H1 (cell line): ENCODE results near the gene CYGB. TPM values are rescaled to one million over a fixed set of nuclear protein-coding genes. Genes with fewer than 3 reads are reported as not detected.
A peak's percentile ranks its signal among the peaks of the same experiment; 100 is the strongest.

Source experiments
- CTCF ChIA-PET: fragments of 300-600 bp; sonication (Branson Sonifier 250); formaldehyde crosslinking; loops from one replicate; lab custom pipeline; 2021; ENCODE audit not compliant: partially characterized antibody; lab: Charles Lee
- POLR2A ChIA-PET: fragments of 300-600 bp; sonication (Branson Sonifier 250); formaldehyde crosslinking; loops from one replicate; lab custom pipeline; 2021; ENCODE audit warnings: inconsistent platforms; ENCODE audit not compliant: partially characterized antibody; lab: Charles Lee
- DNase-seq, 2 experiments: peaks; one replicate each; pipeline versions ENCODE4 v3.0.0 to v3.0.0-alpha.2; 2010 to 2022; ENCODE audit warnings: low spot score in 2 of 2, low read depth in 1 of 2, mixed read lengths in 1 of 2
- FAIRE-seq: peaks from 2 replicates; lab custom pipeline; 2011; peaks lifted over from hg19 to GRCh38; lab: Jason Lieb, UNC
- H2AFZ ChIP-seq: 2 replicates; pipeline ENCODE4 v1.8.1; 2012; ENCODE audit warnings: low read length, inconsistent platforms
- H2AK5ac ChIP-seq: 2 replicates; pipeline ENCODE4 v1.6.1; 2013; ENCODE audit warnings: low read depth, low read length
- H2BK120ac ChIP-seq: replicated peaks from 2 replicates; pipeline ENCODE3; 2013; ENCODE audit warnings: low read depth, low read length, inconsistent platforms
- H2BK12ac ChIP-seq: 2 replicates; pipeline ENCODE4 v1.6.1; 2013; ENCODE audit warnings: low read depth, low read length
- H2BK15ac ChIP-seq: 2 replicates; pipeline ENCODE4 v1.6.1; 2013; ENCODE audit warnings: low read length
- H2BK20ac ChIP-seq: 2 replicates; pipeline ENCODE4 v1.6.1; 2013; ENCODE audit warnings: low read length
- H2BK5ac ChIP-seq: 2 replicates; pipeline ENCODE4 v1.6.1; 2013; ENCODE audit warnings: low read depth, low read length
- H3K14ac ChIP-seq: 2 replicates; pipeline ENCODE4 v1.6.1; 2013; ENCODE audit warnings: inconsistent platforms; ENCODE audit not compliant: insufficient read length
- H3K18ac ChIP-seq: 2 replicates; pipeline ENCODE4 v1.6.1; 2013; ENCODE audit warnings: low read length; ENCODE audit errors: extremely low read depth
- H3K23ac ChIP-seq: 2 replicates; pipeline ENCODE4 v1.6.1; 2013; ENCODE audit warnings: inconsistent platforms; ENCODE audit not compliant: insufficient read length
- H3K23me2 ChIP-seq: 2 replicates; pipeline ENCODE4 v1.6.1; 2013; ENCODE audit warnings: low read depth, low read length
- H3K27ac ChIP-seq: 2 replicates; pipeline ENCODE4 v1.6.1; 2011; ENCODE audit warnings: low read depth, low read length, inconsistent platforms
- H3K27me3 ChIP-seq, 4 experiments: replicated peaks in 1 of 4; 1 replicate in 1 of 4; 2 replicates in 3 of 4; pipeline versions ENCODE4 v1.6.1 to v1.8.1; 2011 to 2013; ENCODE audit warnings: low read length in 3 of 4, mild to moderate bottlenecking in 3 of 4, inconsistent platforms in 2 of 4, mixed read lengths in 2 of 4, moderate library complexity in 1 of 4; ENCODE audit not compliant: control insufficient read depth in 3 of 4, insufficient read depth in 3 of 4; ENCODE audit errors: extremely low read depth in 1 of 4
- H3K36me3 ChIP-seq, 4 experiments: 2 replicates each; pipeline versions ENCODE4 v1.6.1 to v1.8.1; 2011 to 2013; ENCODE audit warnings: mild to moderate bottlenecking in 4 of 4, low read length in 3 of 4, moderate library complexity in 2 of 4, control low read depth in 1 of 4, inconsistent platforms in 1 of 4; ENCODE audit not compliant: insufficient read depth in 4 of 4, control insufficient read depth in 2 of 4
- H3K4ac ChIP-seq: replicated peaks from 2 replicates; pipeline ENCODE3; 2013; ENCODE audit warnings: low read length, low read depth, mixed read lengths, inconsistent platforms; ENCODE audit not compliant: insufficient read length
- H3K4me1 ChIP-seq, 4 experiments: replicated peaks in 1 of 4; 1 replicate in 1 of 4; 2 replicates in 3 of 4; pipeline versions ENCODE4 v1.6.1 to v1.8.1; 2011 to 2013; ENCODE audit warnings: low read length in 3 of 4, inconsistent platforms in 2 of 4, mixed read lengths in 1 of 4; ENCODE audit not compliant: insufficient read depth in 4 of 4, control insufficient read depth in 3 of 4
- H3K4me2 ChIP-seq, 2 experiments: 2 replicates each; pipeline versions ENCODE4 v1.6.1 to v1.8.1; 2011 to 2013; ENCODE audit warnings: low read depth in 2 of 2, low read length in 2 of 2, control low read depth in 1 of 2, inconsistent platforms in 1 of 2, mild to moderate bottlenecking in 1 of 2; ENCODE audit not compliant: insufficient read depth in 1 of 2
- H3K4me3 ChIP-seq, 4 experiments: fragments of 200-600, 300-600 bp in 1 of 4; sonication (generic), shearing (Covaris generic), sonication (Bioruptor Twin) in 1 of 4; 2 replicates each; pipeline versions ENCODE4 v1.5.1 to v1.8.1; 2011 to 2016; ENCODE audit warnings: low read length in 4 of 4, low read depth in 3 of 4, control low read depth in 2 of 4, inconsistent platforms in 2 of 4, mild to moderate bottlenecking in 2 of 4, mixed read lengths in 1 of 4, moderate library complexity in 1 of 4; ENCODE audit not compliant: insufficient read depth in 2 of 4; ENCODE audit errors: extremely low read depth in 1 of 4
- H3K56ac ChIP-seq: replicated peaks from 2 replicates; pipeline ENCODE3; 2013; ENCODE audit warnings: low read depth, mild to moderate bottlenecking, mixed read lengths, low read length, inconsistent platforms; ENCODE audit not compliant: insufficient read length
- H3K79me1 ChIP-seq: 2 replicates; pipeline ENCODE4 v1.6.1; 2013; ENCODE audit warnings: low read depth, low read length, control low read depth
- H3K79me2 ChIP-seq, 2 experiments: 2 replicates each; pipeline versions ENCODE4 v1.6.1 to v1.8.1; 2012 to 2013; ENCODE audit warnings: low read length in 2 of 2, mild to moderate bottlenecking in 2 of 2, inconsistent platforms in 1 of 2; ENCODE audit not compliant: insufficient read depth in 2 of 2, control insufficient read depth in 1 of 2
- H3K9ac ChIP-seq, 4 experiments: replicated peaks in 1 of 4; 1 replicate in 1 of 4; 2 replicates in 3 of 4; pipeline versions ENCODE4 v1.6.1 to v1.8.1; 2011 to 2013; ENCODE audit warnings: low read depth in 3 of 4, low read length in 3 of 4, control low read depth in 2 of 4, mild to moderate bottlenecking in 2 of 4, moderate library complexity in 2 of 4, inconsistent platforms in 1 of 4; ENCODE audit errors: extremely low read depth in 1 of 4
- H3K9me3 ChIP-seq, 2 experiments: 2 replicates each; pipeline versions ENCODE4 v1.6.1 to v1.8.1; 2012 to 2013; ENCODE audit warnings: mild to moderate bottlenecking in 2 of 2, moderate library complexity in 2 of 2, control low read depth in 1 of 2, inconsistent platforms in 1 of 2, low read depth in 1 of 2, low read length in 1 of 2, mixed read lengths in 1 of 2; ENCODE audit not compliant: insufficient read depth in 2 of 2
- H4K20me1 ChIP-seq, 2 experiments: replicated peaks in 1 of 2; 2 replicates each; pipeline versions ENCODE3 to v1.8.1; 2011 to 2013; ENCODE audit warnings: inconsistent platforms in 2 of 2, low read length in 2 of 2, mild to moderate bottlenecking in 1 of 2; ENCODE audit not compliant: insufficient read depth in 2 of 2, control insufficient read depth in 1 of 2
- H4K5ac ChIP-seq: 2 replicates; pipeline ENCODE4 v1.6.1; 2013; ENCODE audit warnings: low read length, low read depth, mixed read lengths, inconsistent platforms; ENCODE audit not compliant: insufficient read length
- H4K8ac ChIP-seq: 2 replicates; pipeline ENCODE4 v1.8.0; 2013; ENCODE audit warnings: mild to moderate bottlenecking, moderate library complexity, low read length, inconsistent platforms; ENCODE audit not compliant: insufficient read depth; ENCODE audit errors: extremely low read depth
- H4K91ac ChIP-seq: replicated peaks from 2 replicates; pipeline ENCODE3; 2013; ENCODE audit warnings: low read length, mixed read lengths, inconsistent platforms; ENCODE audit not compliant: insufficient read length
- E2F6 ChIP-seq: IDR thresholded peaks from 2 replicates; pipeline ENCODE4 v1.6.1; 2012; ENCODE audit warnings: inconsistent platforms
- FOSL1 ChIP-seq: IDR thresholded peaks from 2 replicates; pipeline ENCODE4 v1.6.1; 2011; ENCODE audit warnings: mild to moderate bottlenecking, low read depth, low read length, moderate library complexity; ENCODE audit not compliant: insufficient read depth
- HDAC2 ChIP-seq, 2 experiments: fragments of 300-600 bp in 1 of 2; sonication (generic) in 1 of 2; IDR thresholded peaks; 2 replicates each; pipeline ENCODE4 v1.6.1; 2011 to 2012; ENCODE audit warnings: low read depth in 2 of 2, low read length in 2 of 2, mild to moderate bottlenecking in 2 of 2, moderate library complexity in 2 of 2, borderline replicate concordance in 1 of 2, inconsistent platforms in 1 of 2
- KDM1A ChIP-seq: fragments of 200-600, 300-600 bp; sonication (generic); IDR thresholded peaks from 2 replicates; pipeline ENCODE4 v1.7.1; 2016; ENCODE audit warnings: mild to moderate bottlenecking, low read length, borderline replicate concordance
- whole genome bisulfite sequencing, 2 experiments: shearing (Covaris generic) in 1 of 2; methylation state at CpG; one replicate each; pipeline versions ENCODE4 v1.1.6 to v1.1.7; 2013 to 2015; ENCODE audit warnings: low lambda C conversion rate in 2 of 2, mixed read lengths in 2 of 2, inconsistent platforms in 1 of 2, low coverage in 1 of 2, missing lambda C conversion rate in 1 of 2; ENCODE audit not compliant: insufficient replicate concordance in 2 of 2, insufficient coverage in 1 of 2, insufficient read length in 1 of 2; ENCODE audit errors: extremely low coverage in 1 of 2, missing lambda C conversion rate in 1 of 2; 5-methylcytosine and 5-hydroxymethylcytosine counted together
- polyA plus RNA-seq, 7 experiments: library from polyadenylated mRNA; depleted of rRNA in 3 of 7; stranded (reverse) in 5 of 7; unstranded in 2 of 7; fragments of >200 nt in 5 of 7; fragments of 200-250 nt in 2 of 7; gene quantifications; 1 replicate in 5 of 7; 2 replicates in 1 of 7; 4 replicates in 1 of 7; pipeline versions ENCODE4 v1.2.1 to v1.2.3, GENCODE V29; 2011 to 2013; ENCODE audit warnings: missing spikeins in 2 of 7, mixed read lengths in 2 of 7
- total RNA-seq: library from RNA; stranded (reverse); fragmentation: NEBNext Ultra II Directional; extraction: Animal tissue kit (Norgen Biotek cat#: 25700); gene quantifications from 2 replicates; pipeline ENCODE4 v1.2.1, GENCODE V29; 2021

The CYGB gene
- total and polyA plus RNA-seq, 2 of the 8 experiments (the other 6 are each of a cell fraction or from before 2014, with no cell fraction given) = 2.7 to 3.7 TPM

- no peak overlapping the region for H2AFZ ChIP-seq
- DNase-seq (no peak), FAIRE-seq (no peak)
- H2BK15ac ChIP-seq = no peak overlapping the region
- no peak overlapping the region for H3K23ac ChIP-seq
- H3K23me2 ChIP-seq = peaks cover 2% of the 10 kb centered on the region; the same call in 1 of the 2 replicates
- 84% methylated on average over 7 of the region's 8 CpGs; no CpG with 5 or more reads in 1 of the 2 experiments for WGBS, 2 experiments
- no peak overlapping the region for H3K4ac ChIP-seq
- H2BK12ac ChIP-seq = no peak overlapping the region
- H3K14ac ChIP-seq = no peak overlapping the region
- H3K79me2 ChIP-seq = no peaks in the 10 kb centered on the region
- no peak overlapping the region for H4K5ac ChIP-seq
- peak overlapping the region; percentile 40; the same call in 1 of the 2 replicates for H2AK5ac ChIP-seq
- no peaks in the 10 kb centered on the region for H3K9me3 ChIP-seq
- no peak overlapping the region for H3K27ac ChIP-seq
- H3K79me1 ChIP-seq = no peaks in the 10 kb centered on the region
- no peak overlapping the region for H4K91ac ChIP-seq
- H3K4me2 ChIP-seq = no peak overlapping the region
- no peak overlapping the region for H4K8ac ChIP-seq
- no peak overlapping the region for H3K9ac ChIP-seq
- no peak overlapping the region for H3K4me3 ChIP-seq
- ChIA-PET CTCF (interaction anchor here (1.3 to 15.6 kb wide), 4 partner anchors 11 to 26 kb away, joined by 5 to 260 read pairs (median 10); no protein-coding TSS in a partner anchor), POLR2A (interaction anchor here (1.5 to 5.7 kb wide), 4 partner anchors 7 to 195 kb away, joined by 3 to 30 read pairs (median 16); partner anchors contain the start of gene PRCD)
- no peaks in the 10 kb centered on the region for H3K36me3 ChIP-seq
- no peak overlapping the region for H3K56ac ChIP-seq
- H3K27me3 ChIP-seq = peaks cover 1 to 19% (median 11%) of the 10 kb centered on the region in 4 experiments; a peak in 6 of 7 replicates
- peak in 1 of 2 experiments; percentile 85; a peak in 1 of 4 replicates for TF ChIP-seq HDAC2 (IDR thresholded peaks at IDR 0.05; ENCODE audit: borderline replicate concordance in 1 of 2, low read depth in 2 of 2, low read length in 2 of 2)
- peak; percentile 93 for TF ChIP-seq KDM1A
- TF ChIP-seq FOSL1 = no peak
- no peak for TF ChIP-seq E2F6
- H3K18ac ChIP-seq = no peak overlapping the region
- no peak overlapping the region for H2BK120ac ChIP-seq
- H2BK20ac ChIP-seq = no peak overlapping the region
- no peaks in the 10 kb centered on the region for H4K20me1 ChIP-seq
- H3K4me1 ChIP-seq = peaks cover 0 to 27% (median 21%) of the 10 kb centered on the region in 4 experiments; a peak in 6 of 7 replicates
- no peak overlapping the region for H2BK5ac ChIP-seq
Observed at GRCh38 chr17:76532072-76532651, 5.3 kb downstream of the CYGB start.
